NCI-H1048 (cell line): Measurements from ENCODE around the gene ORAI3.
A peak's percentile ranks its signal among the peaks of the same experiment; 100 is the strongest.

ENCODE experiments used
- DNase-seq: peaks from one replicate; lab custom pipeline; 2025; lab: John Stamatoyannopoulos, UW

The ORAI3 gene

DNA sequence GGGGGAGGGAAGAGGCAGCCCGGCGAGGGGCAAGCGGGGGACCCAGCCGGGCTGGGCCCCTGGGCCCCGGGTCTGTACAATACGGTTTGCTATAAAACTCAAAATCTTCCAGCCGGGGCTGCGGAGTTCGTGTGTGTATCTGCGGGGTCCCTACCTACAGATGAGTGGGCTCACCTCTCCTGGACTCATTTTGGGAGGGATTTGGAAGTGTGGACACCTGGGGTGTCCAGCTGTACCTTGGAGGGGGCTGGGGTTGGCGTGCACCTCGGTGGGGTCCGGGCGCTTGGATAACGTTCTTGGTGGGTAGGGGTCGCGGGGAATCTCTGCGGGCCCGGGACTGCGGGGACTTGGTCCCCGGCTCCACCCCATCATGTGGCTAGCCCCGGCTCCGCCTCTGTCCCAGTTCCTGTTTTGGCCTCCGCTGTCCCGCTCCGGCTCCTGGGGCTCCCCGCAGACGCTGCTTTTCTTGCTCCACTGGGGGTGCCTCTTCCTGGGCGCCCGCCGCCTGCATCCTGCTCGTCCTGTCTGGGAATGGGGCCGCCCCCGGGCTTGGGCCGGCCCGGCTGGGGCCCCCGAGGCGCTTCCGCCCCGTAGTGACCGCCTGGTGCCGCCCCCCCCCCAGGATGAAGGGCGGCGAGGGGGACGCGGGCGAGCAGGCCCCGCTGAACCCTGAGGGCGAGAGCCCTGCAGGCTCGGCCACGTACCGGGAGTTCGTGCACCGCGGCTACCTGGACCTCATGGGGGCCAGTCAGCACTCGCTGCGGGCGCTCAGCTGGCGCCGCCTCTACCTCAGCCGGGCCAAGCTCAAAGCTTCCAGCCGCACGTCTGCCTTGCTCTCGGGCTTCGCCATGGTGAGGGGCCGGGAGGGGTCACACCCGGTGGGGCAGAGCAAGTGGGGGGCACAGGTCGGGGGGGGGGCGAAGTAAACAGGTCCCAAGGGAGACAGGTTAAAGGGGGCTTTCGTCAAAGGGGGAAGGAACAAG is at the start of gene ORAI3:
Gene ORAI3, plus strand, starts transcription at position 402 of the 983 bp plus-strand sequence. Its CDS starts 222 bp downstream, at position 624.
- DNase-seq = no peak

DNA sequence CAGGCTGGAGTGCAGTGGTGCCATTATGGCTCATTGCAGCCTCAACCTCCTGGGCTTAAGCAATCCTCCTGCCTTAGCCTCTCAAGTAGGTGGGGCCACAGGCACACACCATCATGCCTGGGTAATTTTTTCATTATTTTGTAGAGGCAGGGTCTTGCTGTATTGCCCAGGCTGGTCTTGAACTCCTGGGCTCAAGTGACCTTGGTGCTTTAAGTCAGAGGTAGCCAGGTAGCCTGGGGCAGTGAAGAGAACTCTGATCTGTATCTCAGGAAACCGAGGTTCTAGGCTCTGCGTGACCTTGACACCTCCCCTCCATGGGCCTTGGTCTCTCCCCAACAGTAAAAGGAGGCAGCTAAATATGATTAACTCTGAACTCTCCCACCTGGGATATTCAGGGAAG is 49.1 kb upstream of the ORAI3 start:
- DNase-seq = no peak

DNA sequence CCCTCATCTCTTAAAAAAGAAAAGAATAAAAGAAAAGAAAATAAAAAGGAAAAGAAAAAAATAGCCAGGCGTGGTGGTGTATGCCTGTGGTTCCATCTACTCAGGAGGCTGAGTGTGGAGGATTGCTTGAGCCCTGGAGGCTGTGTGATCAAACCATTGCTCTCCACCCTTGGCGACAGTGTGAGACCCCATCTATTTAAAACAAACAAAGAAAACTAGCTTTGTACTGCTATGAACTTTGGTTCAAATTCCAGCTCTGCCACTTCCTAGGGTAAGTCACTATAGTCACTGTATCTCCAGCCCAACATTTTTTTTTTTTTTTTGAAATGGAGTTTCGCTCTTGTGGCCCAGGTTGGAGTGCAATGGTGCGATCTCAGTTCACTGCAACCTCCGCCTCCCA is 48.3 kb upstream of the ORAI3 start:
- no peak for DNase-seq

DNA sequence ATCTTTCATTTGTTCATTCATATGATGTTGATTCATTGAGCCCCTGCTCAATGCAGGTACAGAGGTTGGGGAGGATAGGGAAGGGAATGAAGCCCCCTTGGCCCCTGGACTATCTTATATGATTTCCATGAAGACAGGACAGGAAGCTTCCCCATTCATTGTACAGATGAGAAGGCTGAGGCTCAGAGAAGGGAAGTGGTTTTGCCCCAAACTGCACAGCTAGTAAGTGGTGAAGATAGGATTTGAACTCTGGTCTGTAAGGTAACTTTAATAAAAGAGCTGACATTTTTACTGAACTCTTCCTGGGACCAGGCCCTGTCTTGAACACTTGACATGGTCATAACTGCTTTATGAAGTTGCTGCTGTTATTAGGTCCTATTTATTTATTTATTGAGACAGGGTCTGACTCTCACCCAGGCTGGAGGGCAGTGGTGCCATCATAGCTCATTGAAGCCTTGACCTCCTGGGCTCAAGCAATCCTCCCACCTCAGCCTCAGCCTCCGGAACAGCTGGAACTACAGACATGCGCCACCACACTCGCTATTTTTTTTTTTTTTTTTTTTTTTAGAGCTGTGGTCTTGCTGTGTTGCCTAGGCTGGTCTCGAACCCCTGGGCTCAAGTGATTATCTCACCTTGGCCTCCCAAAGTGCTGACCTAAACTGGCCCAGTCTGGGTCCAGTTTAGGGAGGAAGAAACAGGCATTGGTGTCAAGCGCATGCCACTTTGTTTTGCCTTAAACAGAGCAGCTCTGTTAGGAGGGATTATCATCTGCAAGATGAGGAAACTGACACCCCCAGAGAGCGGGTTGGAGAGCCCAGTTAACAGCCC is 47.5 kb upstream of the ORAI3 start:
- DNase-seq = no peak

DNA sequence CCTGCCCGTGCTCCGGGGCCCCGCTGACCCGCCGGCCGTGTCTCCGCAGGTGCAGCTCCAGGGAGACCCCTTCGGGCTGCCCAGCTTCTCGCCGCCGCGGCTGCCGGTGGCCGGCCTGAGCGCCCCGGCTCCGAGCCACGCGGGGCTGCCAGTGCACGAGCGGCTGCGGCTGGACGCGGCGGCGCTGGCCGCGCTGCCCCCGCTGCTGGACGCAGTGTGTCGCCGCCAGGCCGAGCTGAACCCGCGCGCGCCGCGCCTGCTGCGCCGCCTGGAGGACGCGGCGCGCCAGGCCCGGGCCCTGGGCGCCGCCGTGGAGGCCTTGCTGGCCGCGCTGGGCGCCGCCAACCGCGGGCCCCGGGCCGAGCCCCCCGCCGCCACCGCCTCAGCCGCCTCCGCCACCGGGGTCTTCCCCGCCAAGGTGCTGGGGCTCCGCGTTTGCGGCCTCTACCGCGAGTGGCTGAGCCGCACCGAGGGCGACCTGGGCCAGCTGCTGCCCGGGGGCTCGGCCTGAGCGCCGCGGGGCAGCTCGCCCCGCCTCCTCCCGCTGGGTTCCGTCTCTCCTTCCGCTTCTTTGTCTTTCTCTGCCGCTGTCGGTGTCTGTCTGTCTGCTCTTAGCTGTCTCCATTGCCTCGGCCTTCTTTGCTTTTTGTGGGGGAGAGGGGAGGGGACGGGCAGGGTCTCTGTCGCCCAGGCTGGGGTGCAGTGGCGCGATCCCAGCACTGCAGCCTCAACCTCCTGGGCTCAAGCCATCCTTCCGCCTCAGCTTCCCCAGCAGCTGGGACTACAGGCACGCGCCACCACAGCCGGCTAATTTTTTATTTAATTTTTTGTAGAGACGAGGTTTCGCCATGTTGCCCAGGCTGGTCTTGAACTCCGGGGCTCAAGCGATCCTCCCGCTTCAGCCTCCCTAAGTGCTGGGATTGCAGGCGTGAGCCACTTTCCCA is 46.6 kb upstream of the ORAI3 start:
- no peak for DNase-seq

DNA sequence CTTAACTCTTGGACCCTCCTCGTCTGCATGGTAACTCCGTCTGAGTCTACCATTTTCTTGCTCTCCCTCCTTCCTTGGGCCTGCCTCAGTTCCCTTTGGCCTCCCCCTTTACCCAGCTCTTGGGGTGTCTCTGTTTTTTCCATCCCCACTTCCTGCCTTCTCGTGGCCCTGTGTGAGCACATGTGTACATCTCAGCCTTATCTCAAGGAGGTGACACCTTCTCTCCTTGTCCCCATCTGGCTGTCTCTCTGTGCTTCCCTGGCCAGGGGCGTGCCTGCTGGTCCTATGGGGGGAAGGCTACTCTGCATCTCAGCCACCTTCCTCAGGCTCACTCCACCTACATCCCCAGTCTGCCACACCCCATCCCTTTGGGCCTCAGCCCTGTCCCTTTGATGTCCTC is 45.9 kb upstream of the ORAI3 start:
- DNase-seq = no peak

DNA sequence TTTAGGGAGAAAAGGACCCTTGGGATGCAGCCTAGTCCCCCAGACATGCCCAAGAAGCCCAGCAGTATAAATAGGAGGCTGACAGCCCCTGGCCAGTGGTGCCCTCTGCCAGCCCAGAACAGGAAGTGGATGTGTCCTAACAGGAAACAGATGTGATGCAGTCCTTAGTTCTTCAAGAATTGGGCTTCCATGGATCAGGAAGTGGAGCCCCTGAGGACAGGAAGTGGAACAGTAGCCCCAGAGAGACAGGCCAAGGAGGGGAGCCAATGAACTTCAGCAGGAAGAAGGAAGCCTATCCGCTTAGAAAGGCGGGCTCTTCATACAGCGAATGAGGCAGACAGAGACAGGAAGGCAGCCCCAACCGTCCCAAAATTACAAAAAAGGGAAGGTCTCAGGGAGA is 45.3 kb upstream of the ORAI3 start:
- DNase-seq = no peak

DNA sequence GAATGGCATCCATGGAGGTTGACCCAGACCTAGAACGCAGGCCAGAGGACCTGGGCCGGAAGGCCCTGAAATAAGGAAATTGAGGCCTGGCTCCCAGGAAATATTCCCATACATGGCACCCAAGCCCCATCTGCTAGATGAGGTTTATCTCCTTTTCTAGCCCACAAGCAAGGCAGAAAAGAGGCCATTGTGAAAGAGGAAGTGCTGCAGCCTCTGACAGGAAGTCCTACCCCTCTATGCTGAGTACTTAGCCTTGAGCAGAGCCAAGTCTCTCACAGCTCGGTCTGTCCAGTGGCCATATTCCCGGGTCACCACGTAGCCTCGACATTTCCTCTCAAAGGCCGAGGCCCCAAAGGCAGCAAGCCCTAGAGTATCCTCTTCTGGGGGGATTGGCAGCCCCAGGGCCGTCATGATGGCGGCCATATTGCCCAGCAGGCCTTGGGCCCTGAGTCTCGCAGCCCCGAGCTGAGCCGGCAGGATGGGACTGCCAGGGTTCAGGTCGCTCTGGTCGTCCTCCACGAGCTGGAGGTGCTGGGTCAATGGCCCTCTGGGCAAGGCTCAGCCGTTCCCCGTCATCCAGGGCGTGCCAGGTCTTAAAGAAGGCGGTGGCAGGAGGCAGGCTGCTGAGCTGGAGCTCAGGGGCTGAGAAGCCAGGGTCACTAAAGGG is 44.6 kb upstream of the ORAI3 start:
- no peak for DNase-seq

DNA sequence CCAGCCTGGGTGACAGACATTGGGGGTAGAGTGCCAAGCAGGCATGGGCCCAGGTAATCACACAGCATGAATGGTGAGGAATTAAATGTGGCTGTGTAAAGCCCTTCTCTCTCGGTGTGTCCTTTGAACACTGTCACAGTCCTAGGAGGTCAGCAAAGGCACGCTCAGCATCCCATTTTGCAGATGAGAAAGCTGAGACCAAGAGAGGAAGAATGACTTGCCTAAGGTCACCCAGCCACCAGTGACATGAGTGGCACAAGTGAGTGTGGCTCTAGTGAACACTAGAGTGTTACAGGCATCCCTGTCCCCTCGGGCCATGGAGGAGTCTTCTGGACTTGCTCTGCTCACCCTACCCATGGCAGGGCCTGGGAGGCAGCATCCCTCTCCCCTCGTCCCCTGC is 41.8 kb upstream of the ORAI3 start:
- DNase-seq = no peak

DNA sequence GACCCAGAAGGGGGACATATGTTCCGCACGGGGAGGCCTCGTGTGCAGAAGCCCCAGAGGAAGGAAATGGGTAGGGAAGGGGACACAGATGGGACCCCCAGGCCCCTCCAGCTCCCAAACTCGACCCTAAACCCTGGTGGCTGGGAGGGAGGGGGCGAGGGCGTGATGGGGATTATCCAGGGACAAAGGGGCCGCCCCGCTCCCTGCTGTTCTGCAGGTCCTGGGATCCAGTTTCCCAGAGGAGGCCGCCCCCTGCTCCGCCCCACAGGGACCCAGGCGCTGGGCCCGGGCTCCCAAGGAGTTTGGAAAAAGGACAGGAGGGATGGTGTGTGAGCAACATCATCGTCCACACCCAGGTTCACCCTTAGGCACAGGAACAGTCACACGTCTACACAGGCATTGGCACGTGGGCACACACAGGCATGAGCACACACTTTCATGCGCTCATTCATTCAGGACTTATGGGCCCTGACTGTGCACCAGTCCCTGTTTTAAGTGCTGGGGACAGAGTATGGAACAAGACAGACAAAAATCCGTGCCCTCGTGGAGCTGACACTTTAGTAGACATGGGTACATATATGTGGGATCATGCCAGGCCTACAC is 38.3 kb upstream of the ORAI3 start:
- no peak for DNase-seq

DNA sequence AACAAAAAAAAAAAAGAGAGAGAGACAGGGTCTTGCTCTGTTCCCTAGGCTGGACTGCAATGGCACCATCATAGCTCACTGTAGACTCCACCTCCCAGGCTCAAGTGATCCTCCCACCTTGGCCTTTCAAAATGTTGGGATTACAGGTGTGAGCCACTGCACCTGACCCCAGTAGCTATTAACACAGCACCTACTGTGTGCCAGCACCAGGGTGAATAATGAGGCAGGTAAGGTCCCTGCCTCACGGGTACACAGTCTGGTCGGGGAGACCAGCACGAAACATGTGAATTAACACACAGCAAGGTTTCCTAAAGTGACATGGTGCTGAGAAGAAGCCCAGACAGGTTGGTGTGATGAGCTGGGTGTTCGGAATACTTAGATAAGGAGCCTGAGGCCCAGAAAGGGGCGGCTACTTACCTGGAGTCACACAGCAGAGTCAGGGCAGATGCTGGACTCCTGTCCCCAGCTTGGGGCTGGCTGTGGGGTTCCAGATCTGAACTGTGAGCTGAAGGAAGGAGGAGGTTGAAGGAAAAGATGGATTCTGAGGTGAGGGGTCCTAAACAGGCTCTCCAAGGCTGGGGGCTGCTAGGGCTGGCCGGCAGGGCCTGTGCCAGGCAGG is 36.0 kb upstream of the ORAI3 start:
- no peak for DNase-seq

DNA sequence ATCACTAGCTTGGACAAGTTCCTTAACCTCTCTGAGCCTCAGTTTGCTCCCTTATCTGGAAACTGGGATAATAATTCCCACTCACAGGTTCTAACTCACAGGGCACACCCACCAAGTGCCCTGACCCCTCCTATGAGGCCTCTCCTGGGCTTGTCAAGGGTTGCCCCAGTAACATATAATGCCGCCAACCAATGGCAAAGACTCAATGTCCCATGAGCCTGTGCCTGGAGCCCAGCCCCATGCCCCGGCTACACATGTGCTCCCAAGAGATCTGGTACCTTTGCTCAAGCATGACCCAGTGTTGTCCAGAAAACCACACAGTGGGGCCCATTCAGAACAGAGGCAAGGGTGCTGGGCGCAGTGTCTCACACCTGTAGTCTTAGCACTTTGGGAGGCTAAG is 34.0 kb upstream of the ORAI3 start:
- DNase-seq = no peak

DNA sequence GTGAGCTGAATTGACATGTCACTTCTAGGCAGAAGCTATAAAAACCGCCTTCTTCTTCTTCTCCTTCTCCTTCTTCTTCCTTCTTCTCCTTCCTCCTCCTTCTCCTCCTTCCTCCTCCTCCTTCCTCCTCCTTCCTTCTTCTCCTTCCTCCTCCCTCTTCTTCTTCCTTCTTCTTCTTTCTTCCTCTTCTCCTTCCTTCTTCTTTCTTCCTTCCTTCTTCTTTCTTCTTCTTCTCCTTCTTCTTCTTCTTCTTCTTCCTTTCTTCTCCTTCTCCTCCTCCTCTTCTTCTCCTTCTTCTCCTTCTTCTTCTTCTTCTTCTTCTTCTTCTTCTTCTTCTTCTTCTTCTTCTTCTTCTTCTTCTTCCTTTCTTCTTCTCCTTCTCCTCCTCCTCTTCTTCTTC is 30.3 kb upstream of the ORAI3 start:
- no peak for DNase-seq

DNA sequence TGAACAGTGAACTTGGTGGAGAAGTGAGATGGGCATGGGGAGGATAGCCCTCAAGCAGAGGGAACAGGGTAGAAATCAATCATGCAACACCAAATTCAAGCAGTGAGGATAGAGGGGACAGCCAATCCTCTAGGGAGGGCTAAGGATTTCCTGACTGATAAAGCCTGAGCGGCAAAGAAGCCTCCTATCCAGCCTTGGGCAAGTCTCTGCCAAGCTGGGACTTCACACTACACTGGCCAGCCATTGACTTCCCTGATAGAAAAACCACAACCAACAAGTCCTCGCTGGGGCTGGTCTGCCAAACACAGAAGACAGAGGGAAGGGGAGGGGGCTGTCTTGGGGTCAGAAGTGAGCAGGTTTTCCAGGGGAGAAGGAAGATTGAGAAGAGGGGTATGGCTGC is 28.0 kb upstream of the ORAI3 start:
- no peak for DNase-seq

DNA sequence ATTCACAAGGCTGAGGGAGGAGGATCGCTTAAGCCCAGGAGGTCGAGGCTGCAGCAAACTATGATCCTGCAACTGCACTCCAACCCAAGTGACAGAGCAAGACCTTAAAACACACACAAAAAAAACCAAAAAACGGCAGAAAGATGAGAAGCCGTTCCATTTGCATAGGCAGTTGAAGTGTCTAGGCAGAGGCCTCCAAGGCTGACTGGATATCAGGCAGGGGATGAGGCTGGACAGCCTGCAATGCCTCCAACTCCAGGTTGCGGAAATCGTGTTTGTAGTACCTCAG is 27.5 kb upstream of the ORAI3 start:
- no peak for DNase-seq

DNA sequence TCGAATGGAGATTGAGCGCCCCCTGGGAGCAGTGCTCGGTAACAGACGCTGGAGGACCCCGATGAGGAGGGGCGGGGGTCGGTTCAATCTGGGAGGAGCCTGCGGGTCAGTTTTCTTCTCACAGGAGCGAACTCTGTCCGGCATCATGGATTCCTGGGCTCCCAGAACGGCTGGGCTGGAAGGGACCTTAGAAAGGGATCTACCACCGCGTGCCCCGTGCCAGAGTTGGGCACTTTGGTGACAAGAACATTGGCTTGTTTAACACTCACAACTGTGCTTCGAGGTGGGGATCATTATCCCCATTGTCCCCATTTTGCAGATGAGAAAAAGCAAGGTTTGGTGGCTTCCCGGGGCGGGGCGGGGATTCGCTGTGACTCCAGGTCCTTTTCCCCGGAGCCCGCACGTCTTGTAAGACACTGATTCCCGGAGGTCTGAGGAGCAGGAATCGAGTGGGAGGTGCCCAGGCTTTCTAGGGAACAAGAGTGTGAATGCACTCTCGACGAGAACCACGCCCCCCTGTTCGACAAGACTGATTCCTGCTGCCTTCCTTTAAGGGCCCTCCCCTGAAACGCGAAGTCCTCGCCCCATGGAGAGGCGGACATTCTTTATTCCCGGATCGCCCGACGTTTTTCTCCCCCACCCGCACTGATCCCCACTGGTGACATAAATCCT is 27.0 kb upstream of the ORAI3 start:
- peak; percentile 25 for DNase-seq

DNA sequence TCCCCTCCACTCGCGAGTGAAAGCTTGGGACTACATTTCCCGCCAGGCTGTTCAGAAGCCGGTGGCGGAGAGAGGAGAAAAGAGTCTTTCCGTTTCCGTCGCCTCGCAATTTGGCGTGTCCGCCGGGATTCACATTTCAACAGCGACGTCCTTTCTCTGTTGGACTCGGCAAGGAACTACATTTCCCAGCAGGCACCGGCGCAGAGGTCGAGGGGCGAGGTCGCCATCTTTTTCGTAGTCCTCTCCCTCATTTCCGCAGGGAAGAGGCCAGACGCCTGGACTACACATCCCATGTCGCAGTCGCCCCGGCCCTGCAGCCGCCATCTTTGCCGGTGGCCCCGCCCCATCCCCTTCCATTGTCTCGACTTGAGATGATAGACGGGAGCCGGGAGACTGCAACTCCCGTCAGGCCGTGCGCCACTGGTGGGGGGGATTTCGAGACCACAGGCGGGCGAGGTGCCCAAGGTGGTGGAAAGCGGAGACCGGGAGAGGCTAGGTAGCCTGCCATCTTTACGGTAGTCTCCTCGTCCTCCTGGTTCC is 26.4 kb upstream of the ORAI3 start:
- peak; percentile 86 for DNase-seq

DNA sequence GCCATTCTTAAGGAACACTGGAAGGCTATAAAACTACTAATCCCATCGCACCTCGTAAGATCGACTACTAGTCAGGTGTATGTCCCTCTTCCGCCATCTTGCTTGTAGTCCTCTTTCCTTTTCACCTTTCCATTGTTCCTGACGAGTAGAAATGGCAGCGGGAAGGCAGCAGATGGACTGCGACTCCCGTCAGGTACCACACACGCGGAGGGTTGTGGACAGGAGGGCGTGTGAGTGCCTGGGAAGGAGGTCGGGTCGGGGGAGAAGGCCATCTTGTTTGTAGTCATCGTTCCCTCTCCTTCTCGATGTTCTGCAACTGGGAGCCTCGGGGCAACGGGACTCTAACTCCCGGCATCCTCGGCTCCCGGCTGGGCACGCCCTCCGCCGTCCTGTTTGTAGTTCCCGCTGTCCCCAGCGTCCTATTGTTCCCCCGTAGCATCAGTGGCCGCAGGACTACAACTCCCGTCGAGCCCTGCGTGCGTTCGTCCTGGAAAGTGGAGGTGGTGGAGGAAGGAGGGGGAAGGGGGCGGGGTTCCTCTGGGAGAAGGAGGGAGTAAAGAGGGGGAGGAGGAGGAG is 25.8 kb upstream of the ORAI3 start:
- DNase-seq = peak; percentile 87

DNA sequence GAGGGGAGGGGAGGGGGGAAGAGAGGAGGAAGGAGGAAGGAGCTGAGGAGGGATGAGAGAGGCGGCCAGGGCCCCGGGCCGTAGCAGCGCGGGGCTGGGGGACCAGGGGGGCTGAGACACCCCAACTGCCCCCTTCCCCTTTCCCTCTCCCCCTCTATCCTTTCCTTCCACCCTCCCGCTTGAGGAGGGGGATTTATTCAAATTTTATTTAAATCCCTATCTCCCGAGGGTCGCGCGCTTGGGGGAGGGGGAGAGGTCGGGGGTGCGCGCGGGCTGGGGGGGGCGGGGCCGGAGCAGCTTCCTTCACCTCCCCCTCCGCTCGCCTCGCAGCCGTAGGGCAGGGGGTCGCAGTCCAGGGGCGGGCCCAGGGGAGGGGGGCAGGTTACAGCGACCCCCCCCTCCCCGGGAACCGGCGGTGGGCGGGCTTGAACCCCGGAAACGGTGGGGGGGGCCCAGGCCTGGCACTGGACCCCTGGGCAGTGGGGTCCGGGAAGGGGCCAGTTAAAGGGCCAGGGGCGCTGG is 25.3 kb upstream of the ORAI3 start, which contains the start of gene FBXL19:
Gene FBXL19, plus strand, starts transcription at position 19 of the 522 bp plus-strand sequence. CDS start 2,183 bp downstream, outside the sequence.
- no peak for DNase-seq
